ENCODE measurements around the gene NKAIN1.

DNA sequence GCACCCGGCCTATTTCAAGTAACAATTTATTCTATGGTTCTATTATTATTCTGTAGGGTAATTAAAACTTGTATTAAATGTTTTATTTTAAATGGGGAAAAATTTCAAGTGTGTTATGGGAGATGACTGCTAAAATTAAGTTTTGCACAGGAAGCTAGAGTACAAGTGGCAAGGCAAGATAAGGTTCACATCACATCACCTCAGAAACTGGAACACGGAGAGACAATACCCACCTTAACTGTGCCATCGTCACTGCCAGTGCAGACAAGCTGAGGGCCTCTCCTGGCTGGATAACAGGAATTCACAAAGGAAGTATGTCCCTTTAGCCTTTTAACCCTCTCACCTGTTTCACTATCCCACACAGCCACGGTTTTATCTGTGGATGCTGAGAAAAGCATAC is 49.3 kb upstream of the NKAIN1 start:
- no peak for TF ChIP-seq SP1 (IDR thresholded peaks at IDR 0.05)
- no peak for TF ChIP-seq CTBP1 (IDR thresholded peaks at IDR 0.05; ENCODE audit: borderline replicate concordance)
- TF ChIP-seq ARNT (IDR thresholded peaks at IDR 0.05), result no peak
- TF ChIP-seq ELF4 (IDR thresholded peaks at IDR 0.05), result no peak
- no peak for TF ChIP-seq BHLHE40 (IDR thresholded peaks at IDR 0.05; ENCODE audit: borderline replicate concordance)
- TF ChIP-seq FOXM1 (IDR thresholded peaks at IDR 0.05; ENCODE audit: borderline replicate concordance), result no peak
- no peak for TF ChIP-seq SUZ12 (IDR thresholded peaks at IDR 0.05)
- TF ChIP-seq, protein P1, sequence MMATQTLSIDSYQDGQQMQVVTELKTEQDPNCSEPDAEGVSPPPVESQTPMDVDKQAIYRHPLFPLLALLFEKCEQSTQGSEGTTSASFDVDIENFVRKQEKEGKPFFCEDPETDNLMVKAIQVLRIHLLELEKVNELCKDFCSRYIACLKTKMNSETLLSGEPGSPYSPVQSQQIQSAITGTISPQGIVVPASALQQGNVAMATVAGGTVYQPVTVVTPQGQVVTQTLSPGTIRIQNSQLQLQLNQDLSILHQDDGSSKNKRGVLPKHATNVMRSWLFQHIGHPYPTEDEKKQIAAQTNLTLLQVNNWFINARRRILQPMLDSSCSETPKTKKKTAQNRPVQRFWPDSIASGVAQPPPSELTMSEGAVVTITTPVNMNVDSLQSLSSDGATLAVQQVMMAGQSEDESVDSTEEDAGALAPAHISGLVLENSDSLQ (IDR thresholded peaks at IDR 0.05), result no peak
- TF ChIP-seq NFRKB (IDR thresholded peaks at IDR 0.05), result no peak
- no peak for TF ChIP-seq FOXK2 (IDR thresholded peaks at IDR 0.05)
- TF ChIP-seq TARDBP (IDR thresholded peaks at IDR 0.05), result no peak
- no peak for TF ChIP-seq HDGF (IDR thresholded peaks at IDR 0.05; ENCODE audit: borderline replicate concordance)

Measured in HEK293T (cell line).